HG03095 (cell line): ENCODE data around the gene UMPS.

ENCODE experiments used
- ATAC-seq: cut with Tn5 transposase; IDR thresholded peaks from one replicate; pipeline ENCODE4 v1.9.1; 2021; ENCODE audit warnings: moderate library complexity; ENCODE audit not compliant: unreplicated experiment

The UMPS gene

DNA sequence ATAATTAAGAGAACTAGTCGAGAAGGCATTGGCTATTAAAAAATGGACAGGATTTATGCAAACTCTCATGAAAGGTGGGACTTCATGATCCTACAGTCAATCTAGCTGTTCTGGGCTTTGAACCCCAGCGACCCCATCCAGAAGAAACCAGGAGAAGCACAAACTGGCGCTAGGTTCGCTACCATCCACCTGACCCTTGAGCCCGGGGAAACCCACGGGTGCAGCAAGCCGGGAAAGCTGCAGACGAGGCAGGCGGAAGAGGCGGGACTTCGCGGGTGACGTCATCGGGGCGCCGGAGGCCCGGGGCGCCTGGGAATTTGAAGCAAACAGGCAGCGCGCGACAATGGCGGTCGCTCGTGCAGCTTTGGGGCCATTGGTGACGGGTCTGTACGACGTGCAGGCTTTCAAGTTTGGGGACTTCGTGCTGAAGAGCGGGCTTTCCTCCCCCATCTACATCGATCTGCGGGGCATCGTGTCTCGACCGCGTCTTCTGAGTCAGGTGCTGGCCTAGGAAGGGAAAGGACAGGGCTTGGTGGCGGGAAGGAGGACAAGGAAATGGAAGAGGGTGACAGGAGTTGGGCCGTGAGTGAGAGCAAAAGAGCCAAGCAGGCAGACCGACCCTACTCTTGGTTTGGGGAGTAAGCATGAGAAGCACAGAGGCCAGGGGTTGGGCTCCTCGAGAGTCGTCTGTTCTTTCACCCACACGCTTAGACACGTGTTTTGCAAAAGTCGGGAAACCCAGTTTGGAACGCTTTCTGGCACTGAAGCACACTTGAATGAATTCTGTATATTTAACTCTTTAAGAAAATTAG lies at the start of gene UMPS:
Gene UMPS, plus strand, starts transcription at position 324 of the 812 bp plus-strand sequence. Its CDS starts 20 bp downstream, at position 344.
- peak; percentile 93 for ATAC-seq

DNA sequence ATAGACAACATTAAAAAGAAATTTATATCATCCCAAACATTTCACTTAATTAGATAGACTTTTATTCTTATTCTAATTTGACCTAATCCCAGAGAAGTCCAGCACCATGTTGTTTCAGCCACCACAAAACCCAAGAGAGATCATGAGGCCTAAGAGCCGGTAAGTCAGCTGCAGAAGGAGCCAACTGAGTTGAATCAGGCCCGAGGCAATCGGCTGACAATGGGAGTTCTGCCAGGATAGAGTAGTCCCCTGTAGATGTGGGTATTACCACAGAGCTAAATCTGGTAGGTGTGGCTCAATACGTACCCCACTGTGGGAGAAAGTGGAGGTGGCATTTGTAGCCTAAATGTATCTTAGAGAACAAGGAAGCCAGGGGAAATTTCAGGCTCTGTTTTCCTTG lies 49.7 kb upstream of the UMPS start:
- ATAC-seq: no peak

DNA sequence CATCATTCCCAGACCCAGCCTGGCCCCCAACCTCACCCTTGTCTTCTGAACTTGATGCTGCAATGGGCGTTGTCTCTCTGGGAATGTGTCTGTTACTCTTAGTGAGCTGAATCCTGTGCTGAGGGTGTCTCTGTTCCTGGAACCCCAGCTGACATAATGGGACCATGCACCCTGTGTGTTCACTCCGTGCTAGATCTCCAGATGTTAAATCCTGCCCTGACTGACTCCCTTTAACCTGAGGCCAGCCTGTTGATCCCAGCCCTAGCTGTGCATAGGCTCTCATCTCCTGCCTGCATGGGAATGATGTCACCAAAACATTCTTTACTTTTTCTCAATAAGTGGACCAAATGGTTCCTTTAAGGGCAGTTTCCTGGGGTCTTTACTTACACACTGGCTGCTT lies 48.0 kb upstream of the UMPS start:
- no peak for ATAC-seq

DNA sequence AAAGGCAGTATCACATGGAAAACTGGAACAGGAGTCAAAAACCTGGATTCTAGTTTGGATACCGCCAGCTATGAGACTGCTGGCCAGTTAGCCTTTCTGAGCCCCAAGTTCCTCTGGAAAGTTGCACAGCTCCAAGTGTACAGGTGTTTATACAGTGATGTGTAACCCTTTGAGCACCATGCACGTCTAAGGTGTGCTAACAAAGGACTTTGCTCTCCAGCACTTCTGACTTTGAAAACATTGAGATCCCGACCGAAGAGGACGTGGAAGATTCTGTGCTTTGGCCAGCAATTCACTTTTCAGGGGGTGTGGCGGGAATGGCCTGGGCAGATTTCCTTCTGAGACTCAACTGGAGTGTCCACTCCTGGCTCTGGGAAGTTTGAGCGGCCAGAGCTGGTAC lies 45.8 kb upstream of the UMPS start:
- ATAC-seq: no peak

DNA sequence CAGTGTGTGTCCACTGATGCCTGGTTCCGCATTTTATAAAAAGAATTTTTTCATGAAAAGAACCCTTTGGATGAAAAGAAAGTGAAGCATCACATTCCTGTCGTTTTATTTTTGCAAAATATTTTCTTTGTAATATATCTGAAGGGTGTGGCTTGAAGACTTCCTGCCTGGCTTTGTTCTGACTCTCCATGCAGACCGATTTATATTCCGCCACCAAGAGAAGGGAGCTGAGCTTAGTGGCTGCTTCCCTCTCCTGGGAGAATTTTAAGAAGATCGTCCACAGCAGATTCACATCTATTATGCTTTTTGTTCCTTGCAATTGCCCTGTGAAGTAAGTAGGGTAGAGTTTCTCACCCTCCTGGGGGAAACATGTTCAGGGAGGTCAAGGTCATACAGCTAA lies 45.2 kb upstream of the UMPS start:
- ATAC-seq: no peak

- no peak for ATAC-seq
Measured at GRCh38 chr3:124685481-124685880, 44.8 kb upstream of the UMPS start.

DNA sequence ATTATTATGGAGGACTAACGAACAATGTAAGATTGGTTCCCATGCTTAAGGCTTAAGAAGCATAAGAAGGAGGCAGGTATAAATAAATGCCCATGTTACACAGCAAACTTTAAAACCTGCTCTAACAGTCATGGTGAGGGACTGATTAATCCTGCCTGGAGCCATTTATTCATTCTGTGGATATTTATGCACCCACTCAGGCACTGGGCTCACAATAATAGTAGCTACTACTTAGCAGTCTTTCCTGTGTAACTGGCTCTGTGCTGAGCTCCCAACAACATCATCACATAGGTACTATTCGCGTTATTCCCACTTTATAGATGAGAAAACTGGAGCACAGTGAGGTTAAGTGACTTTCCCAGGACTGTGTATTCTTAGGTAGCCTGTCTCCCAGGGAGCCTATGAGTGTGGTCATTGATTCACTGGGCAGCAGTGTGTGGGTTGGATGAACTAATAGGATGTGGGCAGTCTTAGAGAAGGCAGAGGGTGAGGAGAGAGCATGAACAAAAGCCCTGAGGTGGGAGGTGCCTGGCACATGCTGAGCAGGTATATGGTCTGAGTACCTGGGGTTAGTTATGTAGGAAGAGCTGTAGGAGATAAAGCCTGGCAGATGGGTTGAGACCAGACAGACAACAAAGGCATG lies 44.1 kb upstream of the UMPS start:
- ATAC-seq: no peak

GRCh38 chr3:124688581-124689454 lies 41.4 kb upstream of the UMPS start:
- no peak for ATAC-seq

- ATAC-seq: no peak
Measured at GRCh38 chr3:124691599-124691998, 38.7 kb upstream of the UMPS start.

DNA sequence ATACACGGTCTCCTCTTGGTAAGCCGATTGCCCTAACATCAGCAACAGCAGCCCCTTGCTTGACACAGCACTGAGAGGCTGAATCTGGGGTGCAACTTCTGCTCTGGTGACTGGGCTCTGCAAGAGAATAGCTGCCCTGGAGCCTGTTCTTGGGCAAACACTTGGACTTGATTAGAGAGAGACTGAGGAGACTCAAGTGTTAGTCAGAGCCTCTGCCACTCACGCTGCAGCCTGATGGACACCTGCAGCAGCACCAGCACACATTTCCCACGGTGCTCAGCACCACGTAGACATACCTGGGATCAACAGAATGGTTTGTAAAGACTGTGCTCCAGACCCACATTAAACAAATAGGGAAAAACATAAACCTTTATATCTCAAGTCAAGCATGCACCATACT lies 35.8 kb upstream of the UMPS start:
- ATAC-seq: no peak

GRCh38 chr3:124695369-124695768 lies 34.9 kb upstream of the UMPS start:
- ATAC-seq: no peak

DNA sequence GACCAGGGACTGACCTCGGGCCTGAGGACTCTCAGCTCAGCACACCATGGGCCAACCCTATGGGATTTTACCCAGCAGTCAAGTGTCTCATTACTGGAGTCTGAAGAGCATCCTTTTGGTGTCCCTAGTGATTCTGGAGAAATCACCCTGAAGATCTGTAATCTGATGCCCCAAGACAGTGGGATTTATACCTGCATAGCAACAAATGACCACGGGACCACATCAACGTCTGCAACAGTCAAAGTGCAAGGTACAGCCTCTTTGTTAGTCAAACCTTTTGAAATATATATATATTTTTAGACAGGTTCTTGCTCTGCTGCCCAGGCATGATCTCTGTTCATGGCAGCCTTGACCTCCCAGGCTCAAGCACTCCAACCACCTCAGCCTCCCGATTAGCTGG lies 34.2 kb upstream of the UMPS start:
- ATAC-seq: no peak

DNA sequence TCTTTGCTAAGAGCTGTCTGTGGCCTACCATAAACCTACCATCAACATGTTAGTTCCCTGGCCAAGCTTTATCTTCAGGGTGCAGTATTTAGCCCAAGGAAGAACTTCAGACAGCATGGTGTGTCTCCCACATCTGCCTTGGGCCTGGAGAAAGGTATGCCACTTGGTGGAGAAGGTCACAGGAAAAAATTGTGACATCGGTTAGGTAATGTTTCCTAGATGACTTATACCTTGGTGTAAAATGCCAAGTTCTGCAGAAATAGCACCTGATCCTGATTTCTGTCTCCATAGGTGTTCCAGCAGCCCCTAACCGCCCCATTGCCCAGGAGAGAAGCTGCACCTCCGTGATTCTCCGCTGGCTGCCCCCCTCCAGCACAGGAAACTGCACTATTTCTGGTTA lies 33.0 kb upstream of the UMPS start:
- no peak for ATAC-seq

GRCh38 chr3:124698030-124698770 lies 32.1 kb upstream of the UMPS start:
- ATAC-seq: no peak

DNA sequence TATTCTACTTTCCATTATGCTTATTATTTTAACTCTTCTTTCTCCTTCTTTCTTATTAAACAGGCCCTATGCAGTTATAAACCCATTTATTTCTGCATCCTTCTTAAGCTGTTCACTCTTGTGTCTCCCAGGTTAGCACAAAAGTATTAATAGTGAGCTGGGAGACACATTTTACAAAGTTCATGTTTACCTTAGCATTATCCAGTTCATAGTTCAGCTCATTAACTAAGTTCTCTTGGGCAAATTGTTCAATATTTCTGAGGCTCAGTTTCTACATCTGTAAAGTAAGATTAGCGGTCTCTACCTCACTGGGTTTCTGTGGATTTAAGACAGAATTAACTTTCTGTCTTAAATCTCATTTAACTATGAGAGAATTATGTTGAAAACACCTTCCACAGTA lies 31.2 kb upstream of the UMPS start:
- no peak for ATAC-seq

DNA sequence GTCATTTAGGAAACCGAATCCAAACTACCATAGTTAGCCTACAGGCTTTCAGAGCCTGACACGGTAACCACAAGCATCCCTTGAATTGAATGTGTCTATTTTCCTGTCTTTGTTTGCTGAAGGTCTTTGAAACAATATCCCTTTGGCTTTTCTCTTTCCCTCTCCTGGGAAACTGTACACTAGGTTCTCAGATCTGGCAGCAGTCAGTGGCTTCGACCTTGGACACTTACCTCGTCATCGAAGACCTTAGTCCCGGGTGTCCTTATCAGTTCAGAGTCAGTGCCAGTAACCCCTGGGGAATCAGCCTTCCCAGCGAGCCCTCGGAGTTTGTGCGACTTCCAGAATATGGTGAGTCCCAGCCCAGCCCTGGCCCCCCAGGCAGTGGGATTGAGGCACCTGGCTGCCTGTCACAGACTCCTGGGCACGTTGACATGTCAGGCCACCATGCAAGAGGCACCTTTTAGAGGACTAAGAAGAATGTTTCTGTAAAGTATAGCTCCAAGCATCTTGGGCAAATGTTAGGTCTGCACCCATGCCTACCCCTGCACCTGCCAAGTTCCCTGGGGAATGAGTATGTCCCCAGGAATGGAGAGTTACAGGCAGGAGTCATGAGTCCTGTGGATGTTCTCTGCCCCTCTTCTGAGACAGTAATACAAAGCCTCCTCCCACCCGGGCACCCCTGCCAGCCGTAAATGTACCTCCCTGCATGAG lies 30.4 kb upstream of the UMPS start:
- no peak for ATAC-seq

DNA sequence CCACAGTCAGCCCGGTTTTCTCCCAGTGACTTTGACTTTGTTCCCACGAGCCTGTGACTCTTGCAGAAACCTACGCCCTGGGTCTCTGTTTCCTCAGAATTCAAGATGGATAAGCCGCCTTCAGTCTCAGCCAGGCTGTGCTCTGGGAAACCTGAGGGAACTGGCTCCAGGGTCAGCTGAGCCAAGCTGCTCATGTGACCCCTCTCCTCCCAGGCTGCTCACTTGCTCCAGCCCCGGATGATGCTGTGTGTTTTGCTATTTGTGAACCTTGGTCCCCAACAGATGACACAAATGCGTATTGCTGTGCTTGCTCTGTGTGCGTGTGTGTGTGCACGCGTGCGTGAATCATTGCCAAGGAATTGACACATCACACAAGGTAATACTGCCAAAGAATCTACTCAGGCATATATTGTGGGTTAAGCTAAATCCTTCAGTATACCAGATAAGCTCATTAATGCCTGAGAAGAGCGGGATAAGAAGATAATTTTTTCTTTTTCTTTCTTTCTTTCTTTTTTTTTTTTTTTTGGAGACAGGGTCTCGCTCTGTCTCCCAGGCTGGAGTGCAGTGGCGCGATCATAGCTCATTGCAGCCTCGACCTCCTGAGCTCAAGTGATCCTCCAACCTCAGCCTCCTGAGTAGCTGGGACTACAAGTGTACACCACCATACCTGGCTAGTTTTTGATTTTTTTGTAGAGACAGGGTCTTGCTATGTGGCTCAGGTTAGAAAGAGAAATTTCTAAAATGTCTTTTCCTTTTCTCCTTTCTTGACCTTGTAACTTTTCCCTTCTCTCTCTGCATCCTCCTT lies 29.2 kb upstream of the UMPS start:
- ATAC-seq: no peak

DNA sequence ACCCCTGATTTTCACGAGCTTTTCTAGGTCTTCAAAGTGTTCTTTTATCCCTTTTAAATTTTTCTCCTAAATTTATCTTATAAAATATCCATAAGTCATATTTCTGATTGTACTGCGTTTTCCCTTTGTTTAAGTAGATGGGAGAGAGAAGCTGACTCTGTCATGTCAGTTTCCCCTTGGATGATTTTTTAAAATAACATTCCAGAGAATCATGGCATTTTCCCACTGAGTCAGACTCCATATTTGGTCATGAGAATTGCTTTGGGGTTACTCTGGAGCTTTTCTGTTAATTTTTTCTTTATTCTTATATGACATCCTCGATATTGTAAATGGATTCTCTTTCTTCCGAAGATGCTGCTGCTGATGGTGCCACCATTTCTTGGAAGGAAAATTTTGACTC lies 28.6 kb upstream of the UMPS start:
- ATAC-seq: no peak

DNA sequence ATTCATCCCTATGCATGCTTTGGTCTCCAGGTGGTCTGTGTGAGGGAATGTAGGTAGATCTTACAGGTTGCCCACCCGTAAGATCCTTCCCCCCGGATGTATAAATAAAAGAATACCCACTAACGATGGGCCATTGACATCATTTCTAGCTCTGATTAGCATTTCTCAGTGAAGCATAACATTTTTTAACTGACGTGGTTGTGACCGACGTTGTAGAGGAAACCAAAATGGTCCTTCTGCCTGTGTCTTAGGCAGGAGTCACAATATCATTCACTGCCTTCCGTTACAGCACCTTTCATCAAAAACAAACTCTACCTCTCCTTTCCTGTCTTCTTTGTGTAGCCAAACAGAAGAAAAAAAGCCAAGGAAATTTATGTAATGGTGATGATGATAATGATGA lies 27.3 kb upstream of the UMPS start:
- no peak for ATAC-seq

DNA sequence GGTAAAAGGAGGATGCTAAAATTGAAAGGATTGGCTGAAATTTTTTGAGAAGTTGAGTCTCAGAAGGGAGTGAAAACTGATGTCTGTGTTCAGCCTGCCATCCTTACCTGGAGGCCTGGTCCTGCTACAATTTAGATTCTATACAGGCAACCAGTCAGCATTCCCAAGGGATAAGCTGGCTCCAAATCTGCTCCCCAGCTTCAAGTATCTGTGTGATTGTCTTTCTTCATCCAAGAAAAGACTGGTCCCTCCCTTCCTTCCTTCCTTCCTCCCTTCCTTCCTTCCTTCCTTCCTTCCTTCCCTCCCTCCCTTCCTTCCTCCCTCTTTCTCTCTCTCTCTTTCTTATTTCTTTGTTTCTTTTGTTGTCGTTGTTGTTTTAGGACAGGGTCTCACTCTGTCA lies 24.7 kb upstream of the UMPS start:
- no peak for ATAC-seq
